Erythroblast (primary cell): ENCODE results near the gene PXYLP1.

Source experiments
- GATA1 ChIP-seq: IDR thresholded peaks from 2 replicates; pipeline ENCODE4 v1.6.1; 2011; ENCODE audit warnings: low read depth, mild to moderate bottlenecking, control low read depth, low read length, moderate library complexity
- POLR2A ChIP-seq: IDR thresholded peaks from 2 replicates; pipeline ENCODE4 v1.6.1; 2011; ENCODE audit warnings: mild to moderate bottlenecking, low read length

DNA sequence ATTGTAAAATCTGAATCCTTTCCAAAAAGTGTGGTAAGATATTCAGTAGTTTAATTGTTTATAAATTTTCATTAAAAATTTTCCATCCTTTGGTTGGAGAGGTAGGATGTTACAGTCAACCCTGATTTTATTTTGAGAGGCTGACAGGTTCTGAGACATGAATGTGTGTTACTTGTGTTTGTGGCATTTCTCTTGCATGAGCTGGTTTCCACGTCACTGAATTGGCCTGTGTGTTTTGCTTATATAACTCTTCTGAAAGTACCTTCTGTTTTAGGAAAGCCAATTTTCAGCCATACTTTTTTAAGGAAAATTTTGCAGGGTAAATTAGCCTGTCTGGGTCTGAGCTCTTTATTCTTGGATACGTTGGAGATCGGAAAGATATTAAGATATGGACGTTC, 30.7 kb downstream of the PXYLP1 start:
- no peak for TF ChIP-seq POLR2A
- no peak for TF ChIP-seq GATA1
